GM10248 (cell line): Measurements from ENCODE around the gene ZNF14.
"Not testable (repeated sequence)": the region's sequence is repeated elsewhere in the genome, so short reads cannot be mapped to it uniquely, and the experiment has no call there.

Experiments used
- CTCF ChIA-PET: fragments of 300-600 bp; sonication (Branson Sonifier 250); formaldehyde crosslinking; extraction: SDS; loops from one replicate; lab custom pipeline; 2021; ENCODE audit warnings: antibody characterized with exemption; lab: Yijun Ruan, JAX
- POLR2A ChIA-PET: fragments of 350-650 bp; sonication (Branson Sonifier 250); formaldehyde crosslinking; extraction: SDS; loops from one replicate; lab custom pipeline; 2020; ENCODE audit warnings: antibody characterized with exemption; lab: Yijun Ruan, JAX
- DNase-seq: peaks from one replicate; pipeline ENCODE4 v3.0.0; 2012; ENCODE audit errors: extremely low spot score
- TF ChIP-seq, protein P1 (sequence below): IDR thresholded peaks from 2 replicates; pipeline ENCODE4 v1.5.1; 2012; ENCODE audit warnings: mild to moderate bottlenecking, low read depth; ENCODE audit errors: extremely low read depth, missing control alignments, control extremely low read depth

Gene ZNF14

GRCh38 chr19:19732579-19733501, at the start of gene ZNF14:
Gene ZNF14 (minus strand): TSS chr19:19733112. CDS start chr19:19732958, 154 bp downstream.
- POLR2A ChIA-PET: interaction anchor here (1.0 kb wide), 1 partner anchor 88 kb away, joined by 6 read pairs; no protein-coding TSS in a partner anchor
- CTCF ChIA-PET: interaction anchor here (0.9 to 1.6 kb wide), 3 partner anchors 30 to 78 kb away, joined by 3 to 7 read pairs (median 5); no protein-coding TSS in a partner anchor
- TF ChIP-seq, protein P1, sequence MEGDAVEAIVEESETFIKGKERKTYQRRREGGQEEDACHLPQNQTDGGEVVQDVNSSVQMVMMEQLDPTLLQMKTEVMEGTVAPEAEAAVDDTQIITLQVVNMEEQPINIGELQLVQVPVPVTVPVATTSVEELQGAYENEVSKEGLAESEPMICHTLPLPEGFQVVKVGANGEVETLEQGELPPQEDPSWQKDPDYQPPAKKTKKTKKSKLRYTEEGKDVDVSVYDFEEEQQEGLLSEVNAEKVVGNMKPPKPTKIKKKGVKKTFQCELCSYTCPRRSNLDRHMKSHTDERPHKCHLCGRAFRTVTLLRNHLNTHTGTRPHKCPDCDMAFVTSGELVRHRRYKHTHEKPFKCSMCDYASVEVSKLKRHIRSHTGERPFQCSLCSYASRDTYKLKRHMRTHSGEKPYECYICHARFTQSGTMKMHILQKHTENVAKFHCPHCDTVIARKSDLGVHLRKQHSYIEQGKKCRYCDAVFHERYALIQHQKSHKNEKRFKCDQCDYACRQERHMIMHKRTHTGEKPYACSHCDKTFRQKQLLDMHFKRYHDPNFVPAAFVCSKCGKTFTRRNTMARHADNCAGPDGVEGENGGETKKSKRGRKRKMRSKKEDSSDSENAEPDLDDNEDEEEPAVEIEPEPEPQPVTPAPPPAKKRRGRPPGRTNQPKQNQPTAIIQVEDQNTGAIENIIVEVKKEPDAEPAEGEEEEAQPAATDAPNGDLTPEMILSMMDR: no peak
- DNase-seq: peak; percentile 99

DNA sequence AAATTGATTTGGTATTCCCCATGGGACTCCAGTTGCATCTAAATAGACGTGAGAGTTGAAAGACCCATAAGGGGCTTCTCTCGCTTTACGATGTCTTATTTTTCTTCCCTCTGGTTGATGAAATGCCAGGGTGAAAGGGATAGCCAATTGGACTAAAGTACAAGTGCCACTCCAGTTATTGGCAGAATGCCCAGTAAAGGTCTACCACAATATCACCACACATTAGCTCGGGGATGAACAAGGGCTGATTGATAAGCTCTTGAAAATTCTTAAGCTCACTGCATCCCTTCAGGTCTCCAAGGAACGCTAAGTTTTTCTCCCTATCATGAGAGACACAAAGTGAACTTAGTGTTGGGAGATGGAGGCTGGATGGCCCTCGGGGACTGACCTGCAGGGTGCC, 48.9 kb upstream of the ZNF14 start:
- CTCF ChIA-PET: interaction anchor here (1.4 kb wide), 1 partner anchor 9 kb away, joined by 5 read pairs; no protein-coding TSS in a partner anchor
- POLR2A ChIA-PET, DNase-seq: not testable (repeated sequence)

GRCh38 chr19:19778666-19779065, 45.8 kb upstream of the ZNF14 start:
- POLR2A ChIA-PET: no interaction called here
- TF ChIP-seq, protein P1: no peak
- DNase-seq: no peak
- CTCF ChIA-PET: no interaction called here

- TF ChIP-seq, protein P1: no peak
- CTCF ChIA-PET: interaction anchor here (0.6 kb wide), 1 partner anchor 43 kb away, joined by 3 read pairs; no protein-coding TSS in a partner anchor
- no peak for DNase-seq
- POLR2A ChIA-PET: interaction anchor here (0.6 to 1.9 kb wide), 2 partner anchors 44 to 95 kb away, joined by 3 to 6 read pairs; partner anchors contain the start of gene ZNF506
Measured at GRCh38 chr19:19777692-19778091, 44.8 kb upstream of the ZNF14 start.

- TF ChIP-seq, protein P1: no peak
- CTCF ChIA-PET: interaction anchor here (0.7 to 1.7 kb wide), 8 partner anchors 12 to 262 kb away, joined by 3 to 7 read pairs (median 3); partner anchors contain the start of genes ZNF14 and ZNF93
- POLR2A ChIA-PET: interaction anchor here (0.8 to 1.9 kb wide), 7 partner anchors 13 to 156 kb away, joined by 3 to 6 read pairs (median 4); partner anchors contain the start of genes ZNF253, ZNF506 and ZNF93
- peak; percentile 94 for DNase-seq
Measured at GRCh38 chr19:19776206-19777008, 43.5 kb upstream of the ZNF14 start.

DNA sequence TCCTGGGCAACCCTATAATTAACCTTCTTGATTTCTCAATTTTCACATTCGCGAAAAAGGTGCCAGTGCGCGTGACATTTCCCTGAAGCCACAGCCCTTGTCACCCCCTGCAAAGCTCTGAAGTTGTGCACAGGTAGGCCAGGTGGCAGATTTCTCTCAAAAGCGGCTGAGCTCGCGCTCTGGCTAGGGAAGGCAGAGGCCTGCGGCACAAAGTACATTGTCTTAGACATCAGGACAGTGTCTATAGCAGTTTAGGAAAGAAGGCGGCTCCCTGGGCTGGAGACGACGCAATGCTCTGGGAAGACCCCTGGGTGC, 42.9 kb upstream of the ZNF14 start:
- POLR2A ChIA-PET: interaction anchor here (0.8 to 1.9 kb wide), 6 partner anchors 14 to 125 kb away, joined by 3 to 6 read pairs (median 4); partner anchors contain the start of genes ZNF253, ZNF506 and ZNF93
- CTCF ChIA-PET: interaction anchor here (0.9 to 1.7 kb wide), 6 partner anchors 12 to 263 kb away, joined by 3 to 7 read pairs (median 3); partner anchors contain the start of genes ZNF14 and ZNF93
- DNase-seq: no peak
- TF ChIP-seq, protein P1: no peak
